ENCODE results near the gene RPS19.

Gene RPS19

DNA sequence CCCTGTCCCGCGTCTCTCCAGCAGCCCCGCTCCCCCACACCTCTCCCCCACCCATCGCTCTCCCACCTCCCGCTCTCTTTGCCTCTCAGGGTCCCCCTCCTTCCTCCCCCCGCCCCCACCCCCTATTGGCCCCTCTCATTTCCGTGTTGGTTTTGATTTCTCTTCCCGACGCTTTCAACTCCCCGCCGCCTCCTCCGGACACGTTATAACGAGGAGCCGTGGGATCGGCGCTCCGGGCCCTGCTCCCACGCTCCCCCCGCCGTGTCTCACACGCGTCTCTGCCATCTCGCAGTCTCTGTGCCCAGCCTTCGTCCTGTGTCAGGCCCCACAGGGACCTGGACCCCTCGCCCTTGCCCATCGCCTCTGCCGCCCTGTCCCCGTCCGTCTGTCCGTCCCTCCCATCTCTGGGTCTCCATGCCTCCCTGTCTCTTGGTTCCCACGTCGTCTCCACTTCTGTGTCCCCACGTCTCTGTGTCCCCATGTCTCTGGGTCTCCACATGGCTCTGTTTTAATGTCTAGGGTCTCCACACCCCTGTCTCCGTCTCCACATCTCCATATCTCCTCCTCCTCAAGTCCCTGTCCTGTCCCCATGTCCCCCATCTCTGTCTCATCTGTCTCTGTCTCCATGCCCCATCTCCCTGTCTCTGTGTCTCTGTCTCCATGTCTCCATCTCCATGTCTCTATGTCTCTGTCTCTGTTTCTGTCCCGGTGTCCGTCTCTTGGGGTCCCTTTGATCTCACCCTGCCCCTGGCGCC lies 55.1 kb downstream of the RPS19 start:
- DNase-seq (ENCODE audit: low read depth): no peak

DNA sequence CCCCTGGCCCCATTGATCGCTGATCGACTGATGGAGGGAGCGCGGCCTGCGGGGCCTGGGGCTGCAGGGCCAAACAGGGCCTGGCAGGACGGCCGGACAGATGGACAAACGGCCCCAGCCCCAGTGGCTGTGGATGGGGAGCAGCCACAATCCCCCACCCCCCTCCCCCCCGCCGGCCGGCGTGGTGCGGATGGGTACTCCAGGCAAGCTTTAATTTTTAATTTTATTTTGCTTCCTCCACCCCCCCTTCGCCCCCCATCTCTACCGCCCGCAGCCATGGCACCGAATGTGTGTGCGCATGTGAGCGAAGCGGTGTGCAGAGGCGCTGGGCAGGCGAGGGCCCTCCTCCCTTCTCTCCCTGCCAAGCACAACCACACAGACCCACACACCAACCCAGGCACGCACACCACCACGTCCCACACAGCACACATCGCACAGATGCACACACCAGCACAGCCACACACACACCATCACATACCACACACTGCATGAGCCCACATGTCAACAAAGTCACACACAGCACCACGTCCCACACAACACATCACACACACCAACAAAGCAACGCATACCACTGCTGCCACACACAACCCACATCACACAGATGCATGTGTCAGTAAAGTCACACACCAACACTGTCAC lies 55.8 kb downstream of the RPS19 start:
- no peak for DNase-seq (ENCODE audit: low read depth)

DNA sequence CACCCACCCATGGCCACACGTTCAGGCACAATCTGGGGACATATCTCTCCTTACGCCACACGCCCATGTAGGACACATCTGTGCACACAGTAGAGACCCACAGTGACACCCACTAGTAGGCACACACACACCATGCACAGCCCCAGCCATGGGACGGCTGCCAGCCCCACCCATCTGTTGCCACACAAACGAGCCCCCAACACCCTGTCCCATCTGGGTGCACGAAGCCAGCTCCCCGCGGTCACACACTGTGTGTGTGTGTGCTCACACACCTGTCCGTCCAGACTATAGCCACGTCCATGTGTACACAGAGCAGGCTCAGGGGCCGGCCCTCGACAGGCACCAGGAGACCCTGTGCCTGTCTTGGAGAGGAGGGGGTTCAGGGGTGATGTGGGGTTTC lies 57.6 kb downstream of the RPS19 start:
- DNase-seq (ENCODE audit: low read depth): no peak

DNA sequence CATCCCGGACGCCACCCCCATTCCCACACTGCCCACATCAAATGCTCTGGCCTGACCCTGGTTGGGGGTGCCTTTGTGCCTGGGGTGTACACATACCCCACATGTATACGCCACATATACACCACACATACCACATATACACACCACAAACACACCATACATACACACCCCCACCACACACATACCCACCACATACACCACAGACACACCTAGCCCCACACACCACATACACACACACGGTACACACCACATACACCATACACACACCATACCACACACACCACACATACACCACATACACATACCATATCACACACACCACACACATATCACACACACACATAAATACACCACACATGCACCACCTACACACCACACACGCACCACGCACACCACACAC lies 58.0 kb downstream of the RPS19 start:
- DNase-seq (ENCODE audit: low read depth): no peak

DNA sequence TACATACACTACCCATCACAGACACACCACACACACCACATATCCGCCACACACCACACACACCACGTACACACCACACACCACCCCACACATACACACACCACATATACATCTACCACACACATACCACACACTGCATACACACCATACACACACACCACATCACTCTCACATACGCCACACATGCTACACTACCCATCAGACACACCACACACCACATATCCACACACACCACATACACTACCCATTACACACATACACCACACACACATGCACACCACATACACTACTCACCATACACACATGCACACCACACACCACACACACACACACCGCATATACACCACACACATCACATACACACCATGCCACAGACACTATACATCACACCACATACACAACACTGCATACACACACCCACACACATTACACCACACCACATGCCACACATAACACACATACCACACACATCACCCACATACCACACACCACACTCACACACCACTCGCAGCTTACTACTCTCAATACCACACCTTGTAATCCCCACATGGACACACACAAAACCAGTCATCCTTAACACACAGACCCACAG lies 58.7 kb downstream of the RPS19 start:
- DNase-seq (ENCODE audit: low read depth): no peak

DNA sequence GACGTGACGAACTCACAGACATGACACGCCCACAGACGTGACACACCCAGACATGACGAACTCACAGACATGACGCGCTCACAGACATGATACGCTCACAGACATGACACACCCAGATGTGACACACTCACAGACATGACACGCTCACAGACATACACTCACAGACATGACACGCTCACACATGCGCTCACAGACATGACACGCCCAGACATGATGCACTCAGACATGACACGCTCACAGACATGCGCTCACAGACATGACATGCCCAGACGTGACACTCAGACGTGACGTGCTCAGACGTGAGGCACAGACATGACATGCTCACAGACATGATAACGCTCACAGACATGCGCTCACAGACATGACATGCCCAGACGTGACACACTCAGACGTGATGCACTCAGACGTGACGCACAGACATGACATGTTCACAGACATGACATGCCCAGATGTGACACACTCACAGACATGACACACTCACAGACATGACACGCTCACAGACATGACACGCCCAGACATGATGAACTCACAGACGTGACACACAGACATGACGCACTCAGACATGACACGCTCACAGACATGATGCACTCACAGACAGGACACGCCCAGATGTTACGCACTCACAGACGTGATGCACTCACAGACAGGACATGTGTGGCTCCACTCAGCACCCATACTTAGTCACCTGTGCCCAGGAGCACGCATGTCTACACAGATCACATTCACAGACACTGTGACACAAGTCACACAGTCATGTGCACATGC lies 60.1 kb downstream of the RPS19 start:
- DNase-seq (ENCODE audit: low read depth): no peak

DNA sequence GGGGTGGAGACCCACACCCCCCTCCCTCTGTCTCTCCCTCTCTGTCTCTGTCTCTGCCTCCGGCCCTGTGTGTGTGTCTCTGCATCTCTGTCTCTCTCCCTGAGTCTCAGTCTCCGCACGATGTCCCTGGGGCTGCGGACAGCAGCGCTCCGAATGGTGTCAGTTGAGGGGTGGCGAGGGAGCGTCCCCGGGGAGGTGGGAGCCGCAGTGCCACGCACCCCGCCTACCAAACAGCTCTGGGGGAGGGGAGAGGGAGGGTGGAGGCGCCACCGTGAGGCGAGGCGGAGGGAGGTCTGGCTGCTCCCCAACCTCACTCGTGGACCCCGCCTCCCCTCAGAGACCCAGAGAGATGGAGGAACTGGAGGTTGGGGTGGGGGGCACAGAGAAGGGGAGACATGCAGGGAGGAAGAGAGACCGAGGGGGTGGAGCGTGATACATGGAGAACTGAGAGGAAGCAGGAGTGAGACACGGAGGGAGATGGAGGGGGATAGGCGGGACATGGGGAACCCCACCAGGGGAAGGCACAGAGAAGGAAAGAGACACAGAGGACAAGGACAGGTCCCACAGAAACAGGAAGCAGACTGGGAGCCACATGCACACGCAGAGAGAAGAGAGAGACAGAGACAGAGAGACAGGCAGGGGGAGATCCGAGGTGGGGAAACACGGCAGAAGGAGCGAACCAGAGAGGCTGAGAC lies 61.0 kb downstream of the RPS19 start:
- no peak for DNase-seq (ENCODE audit: low read depth)

DNA sequence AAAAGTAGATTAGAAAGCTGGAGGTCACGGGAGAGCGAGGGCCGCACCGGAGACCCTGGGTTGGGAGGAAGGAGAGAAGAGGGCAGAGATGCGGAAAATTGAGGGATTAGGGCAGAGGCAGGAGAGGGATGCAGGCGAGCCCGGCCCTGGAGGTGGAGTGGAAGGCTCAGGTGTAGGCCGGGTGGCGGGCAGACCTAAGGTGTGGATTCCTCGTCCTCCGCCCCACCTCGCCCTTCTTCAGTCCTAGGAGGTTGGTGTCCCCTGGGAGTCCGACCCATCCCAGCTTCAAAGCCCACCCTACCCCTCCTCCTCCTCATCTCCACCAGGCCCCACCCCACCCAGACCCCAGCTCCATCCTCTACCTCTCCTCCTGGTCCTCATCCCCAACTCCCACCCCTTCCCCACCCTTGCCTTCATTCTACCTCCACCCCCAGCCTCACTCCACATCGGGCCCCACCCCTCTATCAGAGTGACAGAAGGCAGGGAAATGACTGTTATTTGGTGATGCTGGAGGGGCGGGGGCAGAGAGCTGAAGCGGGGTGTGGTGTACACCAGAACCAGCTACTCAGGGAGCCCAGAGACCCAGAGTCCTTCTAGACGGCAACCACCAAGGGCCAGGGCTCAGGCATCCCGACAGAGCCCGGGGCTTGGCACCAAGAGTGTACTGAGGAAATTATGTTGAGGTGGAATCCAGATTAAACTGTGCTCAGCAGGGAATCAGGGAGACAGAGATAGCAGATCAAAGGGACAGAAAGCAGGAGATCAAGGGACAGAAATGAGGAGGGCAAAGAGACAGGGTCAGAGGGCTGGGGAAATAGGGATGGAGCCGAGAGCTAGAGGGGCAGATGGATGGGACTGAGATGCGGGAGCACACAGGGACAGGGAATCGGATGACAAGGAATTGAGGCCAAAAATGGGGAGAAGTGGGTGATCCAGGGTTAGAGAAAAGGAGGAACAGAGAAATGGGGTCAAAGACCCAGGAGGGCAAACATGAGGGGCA lies 61.8 kb downstream of the RPS19 start:
- DNase-seq (ENCODE audit: low read depth): no peak

All from stimulated activated CD4-positive, alpha-beta T cell treated with anti-CD3 and anti-CD28 coated beads, Interleukin-2, amount 100 ng/mL, for 4 hours (primary cell).